Naive thymus-derived CD4-positive, alpha-beta T cell (primary cell): ENCODE data around the gene FRAT1. TPM values are rescaled to one million over a fixed set of nuclear protein-coding genes. Genes with fewer than 3 reads are reported as not detected.

Experiments
- ATAC-seq: fragments of 150-1000 bp; cut with Tn5 transposase; 2 replicates; pipeline ENCODE4 v1.10.0; 2021; ENCODE audit warnings: mild to moderate bottlenecking, moderate library complexity
- CTCF ChIA-PET: fragments of 350-600 bp; sonication (Branson Sonifier 250); formaldehyde crosslinking; loops from one replicate; lab custom pipeline; 2021; ENCODE audit warnings: antibody characterized with exemption; lab: Charles Lee
- POLR2A ChIA-PET: fragments of 350-600 bp; sonication (Branson Sonifier 250); formaldehyde crosslinking; loops from one replicate; lab custom pipeline; 2021; ENCODE audit warnings: antibody characterized with exemption, inconsistent platforms; lab: Charles Lee
- DNase-seq, 9 donors: peaks; one replicate each; pipeline versions ENCODE4 v3.0.0 to v3.0.0-alpha.2; 2020 to 2022; ENCODE audit warnings: mixed read lengths in 1 of 9
- H3K27ac ChIP-seq: one replicate; pipeline ENCODE4 v1.7.0; 2013; ENCODE audit warnings: mild to moderate bottlenecking, low read depth, low read length, moderate library complexity
- H3K27me3 ChIP-seq, 2 donors: one replicate each; pipeline ENCODE4 v1.7.0; 2013; ENCODE audit warnings: low read length in 2 of 2, mild to moderate bottlenecking in 2 of 2, moderate library complexity in 2 of 2; ENCODE audit not compliant: control insufficient read depth in 2 of 2, insufficient read depth in 2 of 2
- H3K36me3 ChIP-seq, 3 experiments: 1 replicate in 2 of 3; 2 replicates in 1 of 3; pipeline ENCODE4 v1.7.0; 2013; ENCODE audit warnings: low read length in 3 of 3, mild to moderate bottlenecking in 3 of 3, moderate library complexity in 1 of 3; ENCODE audit not compliant: insufficient read depth in 3 of 3, control insufficient read depth in 2 of 3
- H3K4me1 ChIP-seq, 2 donors: one replicate each; pipeline ENCODE4 v1.7.0; 2013; ENCODE audit warnings: low read length in 2 of 2, mild to moderate bottlenecking in 2 of 2, moderate library complexity in 1 of 2; ENCODE audit not compliant: control insufficient read depth in 2 of 2, insufficient read depth in 2 of 2
- H3K4me3 ChIP-seq: 2 replicates; pipeline ENCODE4 v1.7.0; 2013; ENCODE audit warnings: mild to moderate bottlenecking, low read length
- H3K9me3 ChIP-seq, 3 experiments: 1 replicate in 2 of 3; 2 replicates in 1 of 3; pipeline ENCODE4 v1.7.0; 2013; ENCODE audit warnings: low read length in 3 of 3; ENCODE audit not compliant: control insufficient read depth in 2 of 3
- H3K27ac Mint-ChIP-seq, 9 donors: one replicate each; pipeline ENCODE4 v1.8.0; 2020 to 2022; ENCODE audit warnings: mixed read lengths in 9 of 9, mild to moderate bottlenecking in 8 of 9, moderate library complexity in 5 of 9, inconsistent platforms in 2 of 9
- H3K27me3 Mint-ChIP-seq, 5 donors: one replicate each; pipeline ENCODE4 v1.8.0; 2021 to 2022; ENCODE audit warnings: mixed read lengths in 5 of 5, mild to moderate bottlenecking in 1 of 5
- H3K36me3 Mint-ChIP-seq, 5 donors: one replicate each; pipeline ENCODE4 v1.8.0; 2020 to 2022; ENCODE audit warnings: mixed read lengths in 5 of 5, mild to moderate bottlenecking in 3 of 5, inconsistent platforms in 1 of 5
- H3K4me1 Mint-ChIP-seq, 7 donors: one replicate each; pipeline ENCODE4 v1.8.0; 2020 to 2022; ENCODE audit warnings: mixed read lengths in 7 of 7, mild to moderate bottlenecking in 3 of 7, inconsistent platforms in 1 of 7
- H3K4me3 Mint-ChIP-seq, 10 donors: one replicate each; pipeline ENCODE4 v1.8.0; 2020 to 2022; ENCODE audit warnings: mild to moderate bottlenecking in 10 of 10, mixed read lengths in 10 of 10, moderate library complexity in 6 of 10, inconsistent platforms in 2 of 10
- H3K9me3 Mint-ChIP-seq, 11 donors: one replicate each; pipeline ENCODE4 v1.8.0; 2020 to 2022; ENCODE audit warnings: mixed read lengths in 11 of 11, mild to moderate bottlenecking in 4 of 11, inconsistent platforms in 1 of 11, moderate library complexity in 1 of 11
- intact Hi-C, 2 donors: fragments of 100-400 bp; cut with micrococcal nuclease; formaldehyde crosslinking; loops; one replicate each; pipeline ENCODE4 v1.15.1; 2023
- polyA plus RNA-seq, 2 donors: library from polyadenylated mRNA; unstranded; fragments of 300-500 nt; fragmentation: Illumina TruSeq; gene quantifications; one replicate each; pipeline ENCODE4 v1.2.3, GENCODE V29; 2021
- total RNA-seq, 6 experiments: library from RNA in 5 of 6; stranded (reverse) in 5 of 6; gene quantifications; 1 replicate in 5 of 6; 2 replicates in 1 of 6; pipeline ENCODE4 v1.2.3 and lab custom pipeline; 2021 to 2026

The FRAT1 gene, protein sequence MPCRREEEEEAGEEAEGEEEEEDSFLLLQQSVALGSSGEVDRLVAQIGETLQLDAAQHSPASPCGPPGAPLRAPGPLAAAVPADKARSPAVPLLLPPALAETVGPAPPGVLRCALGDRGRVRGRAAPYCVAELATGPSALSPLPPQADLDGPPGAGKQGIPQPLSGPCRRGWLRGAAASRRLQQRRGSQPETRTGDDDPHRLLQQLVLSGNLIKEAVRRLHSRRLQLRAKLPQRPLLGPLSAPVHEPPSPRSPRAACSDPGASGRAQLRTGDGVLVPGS
- 10 to 100 TPM in 4 of 5 experiments, 1 to 10 TPM in 1; 5.3 to 41.0 (median 21.8) TPM for total RNA-seq
- polyA plus RNA-seq: 10 to 100 TPM in 1 of 2 donors, 1 to 10 TPM in 1; 4.4 to 12.1 TPM
- total RNA-seq (lab: John Stamatoyannopoulos, UW): 81.0 reads per million, percentile 81 among the genes with 10 or more reads in this experiment

DNA sequence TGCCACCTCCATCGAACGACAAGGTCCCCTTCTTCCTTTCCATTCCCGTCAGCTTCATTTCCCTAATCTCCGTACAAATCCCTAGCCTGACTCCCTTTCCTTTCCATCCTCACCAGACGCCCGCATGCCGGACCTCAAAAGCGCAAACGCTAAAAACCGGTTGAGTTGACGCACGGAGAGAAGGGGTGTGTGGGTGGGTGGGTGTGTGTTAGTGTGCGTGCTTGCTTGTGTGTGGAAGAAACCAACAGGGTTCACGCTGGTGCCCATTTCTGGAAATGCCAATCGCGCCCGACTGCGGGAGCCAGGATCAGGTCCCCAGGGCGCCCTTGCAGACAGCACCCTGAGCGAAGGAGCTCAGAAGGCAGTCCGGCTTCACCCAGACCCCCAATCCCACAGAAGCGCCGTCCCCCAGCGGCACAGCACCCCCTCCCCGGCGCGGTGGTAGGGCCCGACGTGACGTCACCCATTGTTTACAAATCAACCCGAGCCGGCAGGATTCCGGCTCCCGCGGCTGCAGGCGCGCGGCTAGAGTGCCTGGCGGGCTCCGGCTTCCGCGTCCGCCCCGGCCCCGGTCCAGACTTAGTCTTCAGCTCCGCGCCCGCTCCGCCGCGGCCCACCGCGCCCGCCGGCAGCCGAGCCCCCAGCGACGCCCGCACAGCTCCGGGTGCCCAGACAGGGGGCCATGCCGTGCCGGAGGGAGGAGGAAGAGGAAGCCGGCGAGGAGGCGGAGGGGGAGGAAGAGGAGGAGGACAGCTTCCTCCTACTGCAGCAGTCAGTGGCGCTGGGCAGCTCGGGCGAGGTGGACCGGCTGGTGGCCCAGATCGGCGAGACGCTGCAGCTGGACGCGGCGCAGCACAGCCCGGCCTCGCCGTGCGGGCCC lies at the start of gene FRAT1:
TSS of gene FRAT1 (plus strand) at position 500 of the 880 bp plus-strand sequence. CDS start at position 683, 183 bp downstream.
- Histone ChIP-seq H3K27ac (peak within 1 kb of the TSS; percentile 100), H3K4me1 (peaks cover 12 to 18% of the 10 kb centered on the region in 2 donors), H3K4me3 (peak within 1 kb of the TSS; percentile 92), H3K9me3 (no peaks in the 10 kb centered on the region), H3K36me3 (no peaks in the 10 kb centered on the region), H3K27me3 (no peaks in the 10 kb centered on the region)
- Mint-ChIP-seq H3K4me1 (peaks cover 20 to 40% (median 29%) of the 10 kb centered on the region in 7 donors), H3K4me3 (peak within 1 kb of the TSS; percentile 92 to 99 (median 94)), H3K36me3 (peaks cover 0 to 8% (median 0%) of the 10 kb centered on the region in 5 donors), H3K9me3 (peaks cover 0 to 7% (median 0%) of the 10 kb centered on the region in 11 donors), H3K27me3 (peaks cover 0 to 20% (median 0%) of the 10 kb centered on the region in 5 donors), H3K27ac (peak within 1 kb of the TSS; percentile 99 to 100 (median 99))
- ATAC-seq (peak; percentile 87), DNase-seq (peak; percentile 87 to 99 (median 95))
- intact Hi-C loops: loop anchor here (1.0 to 5.0 kb wide), 6 partner anchors 27 to 322 kb away; partner anchors contain the start of genes ARHGAP19 (in 2 of the 2), EXOSC1 (in 2 of the 2), ZDHHC16 (in 2 of the 2) and MMS19 (in 1 of the 2)
- ChIA-PET POLR2A (interaction anchor here (0.7 to 4.8 kb wide), 12 partner anchors 8 to 368 kb away, joined by 3 to 139 read pairs (median 4); partner anchors contain the start of genes ARHGAP19, AVPI1, FRAT2 and RRP12), CTCF (interaction anchor here (1.4 to 2.6 kb wide), 4 partner anchors 9 to 41 kb away, joined by 4 to 31 read pairs (median 7); partner anchors contain the start of genes ARHGAP19 and FRAT2)

GRCh38 chr10:97270523-97271154 lies 48.4 kb upstream of the FRAT1 start:
- no peaks in the 10 kb centered on the region for H3K36me3 ChIP-seq
- H3K27me3 ChIP-seq: no peaks in the 10 kb centered on the region
- H3K9me3 ChIP-seq: no peaks in the 10 kb centered on the region
- no peak overlapping the region for H3K4me3 ChIP-seq
- Mint-ChIP-seq H3K36me3 (peaks cover 0 to 15% (median 10%) of the 10 kb centered on the region in 5 donors), H3K27ac (peak overlapping the region in 1 of 9 donors; percentile 56), H3K4me3 (no peak overlapping the region), H3K4me1 (peaks cover 0 to 28% (median 9%) of the 10 kb centered on the region in 7 donors), H3K9me3 (peaks cover 0 to 2% (median 0%) of the 10 kb centered on the region in 11 donors), H3K27me3 (no peaks in the 10 kb centered on the region)
- ATAC-seq (no peak), DNase-seq (no peak)
- no peaks in the 10 kb centered on the region for H3K4me1 ChIP-seq
- intact Hi-C loops: no loop called here
- POLR2A ChIA-PET: interaction anchor here (0.6 kb wide), 1 partner anchor 16 kb away, joined by 4 read pairs; no protein-coding TSS in a partner anchor
- CTCF ChIA-PET: interaction anchor here (1.2 kb wide), 1 partner anchor 10 kb away, joined by 3 read pairs; no protein-coding TSS in a partner anchor
- no peak overlapping the region for H3K27ac ChIP-seq

DNA sequence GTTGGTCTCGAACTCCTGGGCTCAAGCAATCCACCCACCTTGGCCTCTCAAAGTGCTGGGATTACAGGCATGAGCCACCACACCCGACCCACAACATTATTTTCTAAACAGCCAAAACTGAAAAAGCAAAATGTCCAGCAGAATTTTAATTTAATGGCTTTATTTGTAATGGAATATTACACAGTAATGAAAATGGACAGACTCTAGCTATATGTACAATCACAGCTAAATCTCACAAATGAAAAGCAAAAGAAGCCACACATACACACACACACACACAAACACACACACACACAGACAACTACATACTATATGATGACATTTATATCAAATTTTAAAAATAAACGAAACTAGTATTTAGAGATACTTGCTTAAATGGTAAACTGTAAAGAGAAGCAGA lies 45.4 kb upstream of the FRAT1 start:
- Mint-ChIP-seq H3K4me3 (no peak overlapping the region), H3K36me3 (peaks cover 0 to 4% (median 0%) of the 10 kb centered on the region in 5 donors), H3K27ac (no peak overlapping the region), H3K27me3 (no peaks in the 10 kb centered on the region), H3K9me3 (no peaks in the 10 kb centered on the region), H3K4me1 (peaks cover 2 to 12% (median 4%) of the 10 kb centered on the region in 7 donors)
- intact Hi-C loops: no loop called here
- Histone ChIP-seq H3K36me3 (no peaks in the 10 kb centered on the region), H3K4me1 (no peaks in the 10 kb centered on the region), H3K27me3 (no peaks in the 10 kb centered on the region), H3K27ac (no peak overlapping the region), H3K4me3 (no peak overlapping the region), H3K9me3 (no peaks in the 10 kb centered on the region)
- CTCF ChIA-PET: interaction anchor here (0.5 to 2.6 kb wide), 5 partner anchors 10 to 85 kb away, joined by 3 to 13 read pairs (median 3); partner anchors contain the start of gene FRAT2
- POLR2A ChIA-PET: interaction anchor here (0.9 kb wide), 1 partner anchor 10 kb away, joined by 4 read pairs; no protein-coding TSS in a partner anchor
- DNase-seq: no peak
- no peak for ATAC-seq

GRCh38 chr10:97274828-97275227 lies 44.2 kb upstream of the FRAT1 start:
- H3K27ac Mint-ChIP-seq: no peak overlapping the region
- POLR2A ChIA-PET: interaction anchor here (0.9 to 1.1 kb wide), 2 partner anchors 8 to 45 kb away, joined by 3 to 4 read pairs; partner anchors contain the start of gene FRAT1
- H3K4me3 Mint-ChIP-seq: no peak overlapping the region
- no peaks in the 10 kb centered on the region for H3K36me3 ChIP-seq
- intact Hi-C loops: loop anchor here in 1 of 2 donors (5.0 kb wide), 2 partner anchors 57 to 127 kb away; partner anchors contain the start of genes FRAT2 and RRP12
- H3K4me1 ChIP-seq: no peaks in the 10 kb centered on the region
- H3K27ac ChIP-seq: no peak overlapping the region
- H3K9me3 Mint-ChIP-seq: no peaks in the 10 kb centered on the region
- no peaks in the 10 kb centered on the region for H3K27me3 ChIP-seq
- peaks cover 0 to 4% (median 0%) of the 10 kb centered on the region in 5 donors for H3K36me3 Mint-ChIP-seq
- H3K9me3 ChIP-seq: no peaks in the 10 kb centered on the region
- H3K27me3 Mint-ChIP-seq: no peaks in the 10 kb centered on the region
- peaks cover 4 to 11% (median 6%) of the 10 kb centered on the region in 7 donors for H3K4me1 Mint-ChIP-seq
- ATAC-seq (no peak), DNase-seq (no peak)
- H3K4me3 ChIP-seq: no peak overlapping the region
- CTCF ChIA-PET: interaction anchor here (1.0 to 2.6 kb wide), 3 partner anchors 9 to 84 kb away, joined by 3 to 13 read pairs (median 8); no protein-coding TSS in a partner anchor

DNA sequence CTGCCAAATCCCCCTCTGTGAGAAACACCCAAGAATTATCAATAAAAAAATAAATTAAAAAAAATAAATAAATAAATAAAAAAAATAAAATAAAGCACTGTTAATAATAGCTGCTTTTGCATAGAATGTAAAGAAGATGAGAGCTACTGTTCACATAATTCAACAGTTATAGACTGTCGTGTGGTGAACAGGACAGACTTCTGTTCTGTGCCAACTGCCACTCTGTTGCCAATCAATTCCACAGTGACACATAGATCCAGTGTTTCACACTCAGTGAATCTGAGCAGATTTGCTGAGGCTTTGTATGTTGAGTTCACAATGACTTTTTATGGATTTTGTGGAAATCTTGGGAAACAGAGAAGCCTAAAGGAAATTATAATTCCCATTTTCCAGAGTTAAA lies 41.5 kb upstream of the FRAT1 start:
- DNase-seq (no peak), ATAC-seq (no peak)
- no peaks in the 10 kb centered on the region for H3K9me3 ChIP-seq
- no peaks in the 10 kb centered on the region for H3K4me1 ChIP-seq
- Mint-ChIP-seq H3K4me1 (peaks cover 0 to 22% (median 17%) of the 10 kb centered on the region in 7 donors), H3K4me3 (no peak overlapping the region), H3K9me3 (no peaks in the 10 kb centered on the region), H3K36me3 (no peaks in the 10 kb centered on the region), H3K27ac (no peak overlapping the region), H3K27me3 (no peaks in the 10 kb centered on the region)
- intact Hi-C loops: loop anchor here in 1 of 2 donors (5.0 kb wide), 2 partner anchors 55 to 125 kb away; partner anchors contain the start of genes FRAT2 and RRP12
- POLR2A ChIA-PET: interaction anchor here (2.4 kb wide), 1 partner anchor 56 kb away, joined by 20 read pairs; the partner anchor contains the start of gene FRAT2
- CTCF ChIA-PET: interaction anchor here (1.1 to 5.5 kb wide), 5 partner anchors 11 to 79 kb away, joined by 3 to 83 read pairs (median 12); partner anchors contain the start of gene FRAT1
- no peaks in the 10 kb centered on the region for H3K36me3 ChIP-seq
- H3K27ac ChIP-seq: no peak overlapping the region
- no peak overlapping the region for H3K4me3 ChIP-seq
- no peaks in the 10 kb centered on the region for H3K27me3 ChIP-seq
